K562 (cell line): Measurements from ENCODE around the gene LMOD1. TPM values are rescaled to one million over a fixed set of nuclear protein-coding genes. Genes with fewer than 3 reads are reported as not detected.

Source experiments
- ATAC-seq: fragments of 200-7000 bp; cut with Tn5 transposase; 3 replicates; pipeline ENCODE4 v1.9.1; 2020; ENCODE audit warnings: moderate library complexity
- BruUV-seq: library from RNA; stranded (reverse); fragments of 400-500 nt; replicated peaks from 2 replicates; lab custom pipeline; 2021; lab: Mats Ljungman, UMichigan
- CTCF ChIA-PET: fragments of 300-600 bp; formaldehyde crosslinking; extraction: SDS; loops from one replicate; lab custom pipeline; 2021; ENCODE audit warnings: low intra/inter-chr PET ratio; lab: Yijun Ruan, JAX
- POLR2A ChIA-PET: fragments of 300-600, 350-650 bp; sonication (Branson Sonifier 250); formaldehyde crosslinking; extraction: SDS; loops from one replicate; lab custom pipeline; 2021; ENCODE audit warnings: antibody characterized with exemption, inconsistent platforms; lab: Yijun Ruan, JAX
- DNase-seq, 4 experiments: peaks; one replicate each; pipeline versions ENCODE4 v3.0.0 to v3.0.0-alpha.2; 2011 to 2018; ENCODE audit warnings: low spot score in 3 of 4, mixed read lengths in 3 of 4; ENCODE audit errors: extremely low read depth in 1 of 4
- FAIRE-seq: peaks from 2 replicates; lab custom pipeline; 2011; peaks lifted over from hg19 to GRCh38; lab: Jason Lieb, UNC
- H2AFZ ChIP-seq: 2 replicates; pipeline ENCODE4 v1.6.0; 2011; ENCODE audit warnings: low read depth, low read length, control low read depth, inconsistent platforms
- H3K27ac ChIP-seq: fragments of 200-600 bp; 3 replicates; pipeline ENCODE4 v1.8.0; 2011; ENCODE audit warnings: low read depth, mild to moderate bottlenecking, control low read depth, inconsistent platforms, low read length, moderate library complexity, mixed read lengths; ENCODE audit errors: extremely low read depth
- H3K27me3 ChIP-seq, 2 experiments: fragments of 300-600 bp in 1 of 2; 2 replicates in 1 of 2; 3 replicates in 1 of 2; pipeline versions ENCODE4 v1.6.0 to v1.8.0; 2011; ENCODE audit warnings: inconsistent platforms in 2 of 2, low read length in 2 of 2, mild to moderate bottlenecking in 1 of 2, mixed read lengths in 1 of 2, moderate library complexity in 1 of 2; ENCODE audit not compliant: control insufficient read depth in 2 of 2, insufficient read depth in 2 of 2
- H3K36me3 ChIP-seq: fragments of 300-600 bp; 3 replicates; pipeline ENCODE4 v1.8.0; 2011; ENCODE audit warnings: mild to moderate bottlenecking, low read length, inconsistent platforms; ENCODE audit not compliant: control insufficient read depth, insufficient read depth
- H3K4me1 ChIP-seq, 2 experiments: fragments of 200-600 bp in 1 of 2; replicated peaks in 1 of 2; 2 replicates in 1 of 2; 3 replicates in 1 of 2; pipeline versions ENCODE4 v1.5.1 to v1.8.0; 2011; ENCODE audit warnings: inconsistent platforms in 2 of 2, low read length in 2 of 2, mild to moderate bottlenecking in 1 of 2, mixed read lengths in 1 of 2, moderate library complexity in 1 of 2; ENCODE audit not compliant: control insufficient read depth in 2 of 2, insufficient read depth in 2 of 2
- H3K4me2 ChIP-seq: 2 replicates; pipeline ENCODE4 v1.6.1; 2011; ENCODE audit warnings: low read length, control low read depth, inconsistent platforms, mixed read lengths; ENCODE audit not compliant: insufficient read depth
- H3K4me3 ChIP-seq: fragments of 200-600 bp; sonication (generic), shearing (Covaris generic); 2 replicates; pipeline ENCODE4 v1.5.1; 2016; ENCODE audit warnings: control low read depth, inconsistent platforms
- H3K79me2 ChIP-seq: fragments of 200-600 bp; 3 replicates; pipeline ENCODE4 v1.8.0; 2011; ENCODE audit warnings: low read length, inconsistent platforms; ENCODE audit not compliant: control insufficient read depth, insufficient read depth
- H3K9ac ChIP-seq, 2 experiments: 2 replicates each; pipeline versions ENCODE4 v1.6.0 to v1.6.1; 2011; ENCODE audit warnings: low read depth in 2 of 2, low read length in 2 of 2, control low read depth in 1 of 2, inconsistent platforms in 1 of 2, mild to moderate bottlenecking in 1 of 2, mixed read lengths in 1 of 2; ENCODE audit not compliant: insufficient read depth in 1 of 2
- H3K9me1 ChIP-seq: one replicate; pipeline ENCODE4 v1.6.0; 2011; ENCODE audit warnings: inconsistent platforms, mild to moderate bottlenecking, low read length, moderate library complexity; ENCODE audit not compliant: control insufficient read depth, insufficient read depth
- H3K9me3 ChIP-seq: replicated peaks from 2 replicates; pipeline ENCODE4 v1.5.1; 2011; ENCODE audit warnings: low read depth, low read length, inconsistent platforms; ENCODE audit not compliant: control insufficient read depth, insufficient read depth
- H4K20me1 ChIP-seq: replicated peaks from 2 replicates; pipeline ENCODE4 v1.6.1; 2011; ENCODE audit warnings: low read length, inconsistent platforms, mixed read lengths; ENCODE audit not compliant: control insufficient read depth, insufficient read depth
- ARHGAP35 ChIP-seq: fragments of 450-650 bp; IDR thresholded peaks from 2 replicates; pipeline ENCODE4 v1.6.1; 2018; ENCODE audit not compliant: partially characterized antibody
- CHCHD3 ChIP-seq: fragments of 250-450 bp; sonication (Bioruptor Pico); IDR thresholded peaks from 2 replicates; pipeline ENCODE4 v2.1.2; 2022; ENCODE audit warnings: mild to moderate bottlenecking
- ELF2 ChIP-seq: fragments of 250-450 bp; sonication (Bioruptor Pico); IDR thresholded peaks from 2 replicates; pipeline ENCODE4 v1.5.0; 2021; ENCODE audit warnings: mild to moderate bottlenecking
- FOXJ2 ChIP-seq: fragments of 200-800 bp; sonication (Bioruptor generic); IDR thresholded peaks from 2 replicates; pipeline ENCODE4 v1.6.1; 2016; ENCODE audit warnings: missing genetic modification characterization, missing compliant biosample characterization
- HNRNPLL ChIP-seq: fragments of 200-400 bp; formaldehyde crosslinking; IDR thresholded peaks from 2 replicates; pipeline ENCODE4 v1.6.1; 2017; ENCODE audit warnings: low read length, low read depth, mild to moderate bottlenecking; ENCODE audit not compliant: poor library complexity, severe bottlenecking
- NELFE ChIP-seq: IDR thresholded peaks from 2 replicates; pipeline ENCODE4 v1.6.1; 2011; ENCODE audit warnings: mild to moderate bottlenecking; ENCODE audit not compliant: insufficient read depth, insufficient read length
- PCBP1 ChIP-seq: fragments of 200-400 bp; formaldehyde crosslinking; IDR thresholded peaks from 2 replicates; pipeline ENCODE4 v1.6.1; 2018; ENCODE audit warnings: mild to moderate bottlenecking, low read depth, low read length; ENCODE audit not compliant: poor library complexity, severe bottlenecking
- SIN3A ChIP-seq, 2 experiments: fragments of 150-350 bp in 1 of 2; IDR thresholded peaks; 2 replicates each; pipeline ENCODE4 v1.6.1; 2011 to 2016; ENCODE audit warnings: borderline replicate concordance in 2 of 2, low read depth in 2 of 2, low read length in 2 of 2, mild to moderate bottlenecking in 2 of 2, moderate library complexity in 2 of 2; ENCODE audit not compliant: control insufficient read depth in 1 of 2
- SMARCC2 ChIP-seq: fragments of 450-650 bp; IDR thresholded peaks from 2 replicates; pipeline ENCODE4 v1.6.1; 2017; ENCODE audit warnings: antibody characterized with exemption, moderate library complexity, mild to moderate bottlenecking, low read depth
- ZNF146 ChIP-seq: IDR thresholded peaks from one replicate; pipeline ENCODE4 v1.6.1; 2018; ENCODE audit warnings: missing compliant biosample characterization; ENCODE audit not compliant: unreplicated experiment
- ZNF174 ChIP-seq: fragments of 250-450 bp; sonication (Bioruptor Pico); IDR thresholded peaks from 2 replicates; pipeline ENCODE4 v1.4.0; 2020; ENCODE audit warnings: mild to moderate bottlenecking
- ZNF695 ChIP-seq: fragments of 450-650 bp; formaldehyde crosslinking; IDR thresholded peaks from 2 replicates; pipeline ENCODE4 v1.4.0; 2020; ENCODE audit warnings: mild to moderate bottlenecking, moderate library complexity
- WGBS: fragments of 100-300 bp; shearing (Covaris generic); methylation state at CpG from one replicate; pipeline ENCODE4 v1.1.6; 2016; ENCODE audit warnings: low coverage, mixed read lengths; ENCODE audit not compliant: insufficient coverage; ENCODE audit errors: missing lambda C conversion rate; 5-methylcytosine and 5-hydroxymethylcytosine counted together
- in situ Hi-C: fragments of 300-500 bp; cut with MboI; formaldehyde crosslinking; loops from 4 replicates; pipeline ENCODE4 v1.15.0; 2018; ENCODE audit warnings: inconsistent platforms, mixed read lengths
- intact Hi-C: fragments of 100-400 bp; cut with micrococcal nuclease; formaldehyde crosslinking; loops from 2 replicates; pipeline ENCODE4 v1.14.2; 2022
- polyA plus RNA-seq, 8 experiments: library from polyadenylated mRNA; depleted of rRNA in 4 of 8; stranded (reverse) in 5 of 8; unstranded in 3 of 8; fragments of >200 nt; fragmentation: Nextera tagmentation in 2 of 8; fragmentation: Illumina TruSeq in 1 of 8; extraction: Ambion mirVana in 2 of 8; extraction: Trizol in 1 of 8; gene quantifications; 2 replicates each; pipeline versions ENCODE4 v1.2.1 to v1.2.3, GENCODE V29; 2011 to 2014; ENCODE audit warnings: inconsistent platforms in 1 of 8, missing spikeins in 1 of 8
- total RNA-seq, 7 experiments: library from RNA; depleted of rRNA in 6 of 7; stranded (reverse); fragments of >200 nt in 6 of 7; fragmentation: Illumina TruSeq in 2 of 7; extraction: Trizol in 2 of 7; gene quantifications; 2 replicates each; pipeline versions ENCODE4 v1.2.1 to v1.2.3, GENCODE V29; 2011 to 2021; ENCODE audit warnings: low replicate concordance in 1 of 7
- TF ChIP-seq, protein P1 (sequence below): sonication (generic); formaldehyde crosslinking; IDR thresholded peaks from 2 replicates; pipeline ENCODE4 v1.8.0; 2022; ENCODE audit warnings: missing genetic modification reagents, mild to moderate bottlenecking, moderate library complexity, borderline replicate concordance
- TF ChIP-seq, protein P2 (sequence below): fragments of 450-650 bp; conservative IDR thresholded peaks from 2 replicates; pipeline ENCODE4 v1.6.1; 2016; ENCODE audit warnings: missing genetic modification characterization, low read depth, mild to moderate bottlenecking, missing compliant biosample characterization, moderate library complexity
- TF ChIP-seq, protein P3 (sequence below): fragments of 450-650 bp; IDR thresholded peaks from 2 replicates; pipeline ENCODE4 v1.6.1; 2017; ENCODE audit warnings: mild to moderate bottlenecking, moderate library complexity

Gene LMOD1
- total and polyA plus RNA-seq, 9 of the 15 experiments (the other 6 are each of a cell fraction or from before 2014, with no cell fraction given), result 0.03 to 0.54 (median 0.38) TPM; not detected in 1

DNA sequence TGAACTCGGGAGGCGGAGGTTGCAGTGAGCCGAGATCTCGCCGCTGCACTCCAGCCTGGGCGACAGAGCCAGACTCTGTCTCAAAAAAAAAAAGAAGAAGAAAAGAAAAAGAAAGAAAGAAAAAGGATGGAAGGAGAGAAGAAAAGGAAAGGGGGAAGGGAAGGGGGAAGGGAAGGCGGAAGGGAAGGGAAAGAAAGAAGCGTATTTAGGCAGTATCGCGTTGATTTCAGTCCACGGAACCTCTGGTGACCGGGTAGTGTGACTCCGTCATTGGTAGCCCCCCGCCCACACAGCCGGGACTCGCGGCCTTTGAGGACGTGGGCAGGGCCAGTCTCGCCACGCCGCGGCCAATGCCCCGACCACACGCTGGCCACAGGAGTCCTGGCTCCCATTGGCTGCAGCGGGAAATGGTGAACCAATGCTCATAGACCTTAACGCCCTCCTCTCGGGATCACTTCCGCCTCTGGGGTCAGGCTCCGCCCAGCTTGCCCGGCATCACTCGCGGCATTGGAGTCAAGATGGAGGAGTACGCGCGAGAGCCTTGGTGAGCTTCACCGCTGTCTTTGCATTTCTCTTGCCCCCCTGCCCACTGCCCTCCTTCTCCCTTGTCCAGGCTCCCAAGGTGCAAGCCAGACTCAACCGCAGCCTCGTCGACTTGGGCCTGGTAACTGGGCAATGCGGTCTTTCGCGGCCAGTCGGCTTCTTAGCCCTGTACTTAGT lies 8.8 kb upstream of the LMOD1 start, which contains the start of gene TIMM17A (continued):
- no peak; the same call in 1 of the 2 replicates for TF ChIP-seq ELF2
- TF ChIP-seq ZNF174 (CRISPR knock-in tag), result no peak
- TF ChIP-seq PCBP1, result peak; percentile 88
- TF ChIP-seq FOXJ2 (tag), result 0 out of 2 replicates have a peak, but pooled peaks have one; percentile 54
- TF ChIP-seq, protein P1, sequence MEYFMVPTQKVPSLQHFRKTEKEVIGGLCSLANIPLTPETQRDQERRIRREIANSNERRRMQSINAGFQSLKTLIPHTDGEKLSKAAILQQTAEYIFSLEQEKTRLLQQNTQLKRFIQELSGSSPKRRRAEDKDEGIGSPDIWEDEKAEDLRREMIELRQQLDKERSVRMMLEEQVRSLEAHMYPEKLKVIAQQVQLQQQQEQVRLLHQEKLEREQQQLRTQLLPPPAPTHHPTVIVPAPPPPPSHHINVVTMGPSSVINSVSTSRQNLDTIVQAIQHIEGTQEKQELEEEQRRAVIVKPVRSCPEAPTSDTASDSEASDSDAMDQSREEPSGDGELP, result peak; percentile 86

DNA sequence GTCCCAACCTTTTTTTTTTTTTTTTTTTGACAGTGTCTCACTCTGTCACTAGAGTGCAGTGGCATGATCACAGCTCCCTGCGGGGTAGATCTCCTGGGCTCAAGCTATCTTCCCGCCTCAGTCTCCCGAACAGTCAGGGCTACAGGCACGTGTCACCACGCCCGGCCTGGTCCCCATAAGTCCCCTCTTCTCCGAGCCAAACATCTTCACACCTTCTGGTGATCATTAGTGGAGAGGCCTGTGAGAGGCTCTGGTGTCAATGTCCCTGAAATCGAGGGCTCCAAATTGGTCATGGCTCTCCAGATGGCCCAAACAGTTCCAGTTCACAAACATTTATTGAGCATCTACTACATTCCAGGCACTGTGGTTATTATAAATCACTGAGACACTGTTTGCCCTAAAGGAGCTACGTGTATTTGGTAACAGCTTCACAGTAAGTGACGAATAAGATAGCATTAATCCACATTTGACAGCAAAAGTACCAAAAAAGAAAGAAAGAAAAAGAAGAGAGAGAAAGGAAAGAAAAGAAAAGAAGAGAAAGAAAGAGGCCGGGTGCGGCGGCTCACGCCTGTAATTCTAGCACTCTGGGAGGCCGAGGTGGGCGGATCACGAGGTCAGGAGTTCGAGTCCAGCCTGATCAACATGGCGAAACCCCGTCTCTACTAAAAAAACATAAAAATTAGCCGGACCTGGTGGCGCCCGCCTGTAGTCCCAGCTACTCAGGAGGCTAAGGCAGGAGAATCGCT lies 8.1 kb upstream of the LMOD1 start:
- CTCF ChIA-PET, result interaction anchor here (0.7 kb wide), 1 partner anchor 76 kb away, joined by 4 read pairs; no protein-coding TSS in a partner anchor
- H3K4me1 ChIP-seq, result peaks cover 12 to 13% of the 10 kb centered on the region in 2 experiments; a peak in 3 of 5 replicates
- peaks cover 48% of the 10 kb centered on the region for H3K79me2 ChIP-seq
- H3K4me3 ChIP-seq, result peak overlapping the region; percentile 81
- H3K9ac ChIP-seq, result peak overlapping the region; percentile 97 to 99
- intact Hi-C loops, result loop anchor here (2.0 kb wide), 2 partner anchors 14 to 38 kb away; no protein-coding TSS in a partner anchor
- peak overlapping the region; percentile 100 for H3K4me2 ChIP-seq
- peak overlapping the region; percentile 96 for H2AFZ ChIP-seq
- 0 out of 2 replicates have a peak, but pooled peaks cover 2% of the 10 kb centered on the region for H4K20me1 ChIP-seq
- H3K27ac ChIP-seq, result peak overlapping the region; percentile 98
- DNase-seq, result peak in 2 of 4 experiments; percentile 32 to 49
- H3K9me3 ChIP-seq, result no peaks in the 10 kb centered on the region
- no peaks in the 10 kb centered on the region for H3K27me3 ChIP-seq
- peak; percentile 5 for ATAC-seq
- in situ Hi-C loops, result no loop called here
- 19% methylated on average over 23 of the region's 24 CpGs for WGBS
- TSS peak; percentile 82 for BruUV-seq
- peaks cover 35% of the 10 kb centered on the region for H3K36me3 ChIP-seq
- peak; percentile 56 for FAIRE-seq
- peaks cover 4% of the 10 kb centered on the region for H3K9me1 ChIP-seq
- POLR2A ChIA-PET, result interaction anchor here (0.6 to 4.0 kb wide), 23 partner anchors 9 to 732 kb away, joined by 3 to 46 read pairs (median 4); partner anchors contain the start of genes LMOD1 and RNPEP
- TF ChIP-seq HNRNPLL (no peak), ZNF695 (CRISPR knock-in tag) (no peak), SIN3A (IDR thresholded peaks at IDR 0.05; ENCODE audit: borderline replicate concordance in 2 of 2, control insufficient read depth in 1 of 2, low read depth in 2 of 2, low read length in 2 of 2) (no peak), CHCHD3 (CRISPR knock-in tag) (no peak), NELFE (no peak), ZNF146 (no peak), ARHGAP35 (no peak), SMARCC2 (peak; percentile 75)
- TF ChIP-seq, protein P2, sequence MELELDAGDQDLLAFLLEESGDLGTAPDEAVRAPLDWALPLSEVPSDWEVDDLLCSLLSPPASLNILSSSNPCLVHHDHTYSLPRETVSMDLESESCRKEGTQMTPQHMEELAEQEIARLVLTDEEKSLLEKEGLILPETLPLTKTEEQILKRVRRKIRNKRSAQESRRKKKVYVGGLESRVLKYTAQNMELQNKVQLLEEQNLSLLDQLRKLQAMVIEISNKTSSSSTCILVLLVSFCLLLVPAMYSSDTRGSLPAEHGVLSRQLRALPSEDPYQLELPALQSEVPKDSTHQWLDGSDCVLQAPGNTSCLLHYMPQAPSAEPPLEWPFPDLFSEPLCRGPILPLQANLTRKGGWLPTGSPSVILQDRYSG (tag), result no peak
- TF ChIP-seq, protein P3, sequence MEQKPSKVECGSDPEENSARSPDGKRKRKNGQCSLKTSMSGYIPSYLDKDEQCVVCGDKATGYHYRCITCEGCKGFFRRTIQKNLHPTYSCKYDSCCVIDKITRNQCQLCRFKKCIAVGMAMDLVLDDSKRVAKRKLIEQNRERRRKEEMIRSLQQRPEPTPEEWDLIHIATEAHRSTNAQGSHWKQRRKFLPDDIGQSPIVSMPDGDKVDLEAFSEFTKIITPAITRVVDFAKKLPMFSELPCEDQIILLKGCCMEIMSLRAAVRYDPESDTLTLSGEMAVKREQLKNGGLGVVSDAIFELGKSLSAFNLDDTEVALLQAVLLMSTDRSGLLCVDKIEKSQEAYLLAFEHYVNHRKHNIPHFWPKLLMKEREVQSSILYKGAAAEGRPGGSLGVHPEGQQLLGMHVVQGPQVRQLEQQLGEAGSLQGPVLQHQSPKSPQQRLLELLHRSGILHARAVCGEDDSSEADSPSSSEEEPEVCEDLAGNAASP, result no peak
